ENCODE data around the gene TMEM161A.

Gene TMEM161A

DNA sequence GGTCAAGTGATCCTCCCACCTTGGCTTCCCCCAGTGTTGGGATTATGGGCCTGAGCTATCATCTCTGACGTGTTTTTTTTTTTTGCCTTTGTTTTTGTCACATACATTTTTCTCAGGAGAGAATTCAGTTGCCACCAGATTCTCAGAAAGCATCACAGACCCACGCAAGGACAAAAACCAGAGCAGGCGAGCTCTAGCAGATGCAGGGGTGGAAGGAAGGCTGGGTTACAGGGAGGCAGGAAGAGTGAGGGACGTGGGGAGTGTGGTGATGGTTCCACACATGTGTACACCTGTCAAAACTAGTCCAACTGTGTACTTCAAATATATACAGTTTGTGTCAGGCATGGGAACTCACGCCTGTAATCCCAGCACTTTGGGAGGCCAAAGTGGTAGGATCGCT lies 4.3 kb downstream of the TMEM161A start:
- TF ChIP-seq, protein P1, sequence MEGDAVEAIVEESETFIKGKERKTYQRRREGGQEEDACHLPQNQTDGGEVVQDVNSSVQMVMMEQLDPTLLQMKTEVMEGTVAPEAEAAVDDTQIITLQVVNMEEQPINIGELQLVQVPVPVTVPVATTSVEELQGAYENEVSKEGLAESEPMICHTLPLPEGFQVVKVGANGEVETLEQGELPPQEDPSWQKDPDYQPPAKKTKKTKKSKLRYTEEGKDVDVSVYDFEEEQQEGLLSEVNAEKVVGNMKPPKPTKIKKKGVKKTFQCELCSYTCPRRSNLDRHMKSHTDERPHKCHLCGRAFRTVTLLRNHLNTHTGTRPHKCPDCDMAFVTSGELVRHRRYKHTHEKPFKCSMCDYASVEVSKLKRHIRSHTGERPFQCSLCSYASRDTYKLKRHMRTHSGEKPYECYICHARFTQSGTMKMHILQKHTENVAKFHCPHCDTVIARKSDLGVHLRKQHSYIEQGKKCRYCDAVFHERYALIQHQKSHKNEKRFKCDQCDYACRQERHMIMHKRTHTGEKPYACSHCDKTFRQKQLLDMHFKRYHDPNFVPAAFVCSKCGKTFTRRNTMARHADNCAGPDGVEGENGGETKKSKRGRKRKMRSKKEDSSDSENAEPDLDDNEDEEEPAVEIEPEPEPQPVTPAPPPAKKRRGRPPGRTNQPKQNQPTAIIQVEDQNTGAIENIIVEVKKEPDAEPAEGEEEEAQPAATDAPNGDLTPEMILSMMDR (IDR thresholded peaks at IDR 0.05; ENCODE audit: low read depth, low read length, missing control alignments): no peak
- no peak for DNase-seq (ENCODE audit: low read depth)
- H3K4me3 ChIP-seq (ENCODE audit: low read depth, low read length): no peak overlapping the region

DNA sequence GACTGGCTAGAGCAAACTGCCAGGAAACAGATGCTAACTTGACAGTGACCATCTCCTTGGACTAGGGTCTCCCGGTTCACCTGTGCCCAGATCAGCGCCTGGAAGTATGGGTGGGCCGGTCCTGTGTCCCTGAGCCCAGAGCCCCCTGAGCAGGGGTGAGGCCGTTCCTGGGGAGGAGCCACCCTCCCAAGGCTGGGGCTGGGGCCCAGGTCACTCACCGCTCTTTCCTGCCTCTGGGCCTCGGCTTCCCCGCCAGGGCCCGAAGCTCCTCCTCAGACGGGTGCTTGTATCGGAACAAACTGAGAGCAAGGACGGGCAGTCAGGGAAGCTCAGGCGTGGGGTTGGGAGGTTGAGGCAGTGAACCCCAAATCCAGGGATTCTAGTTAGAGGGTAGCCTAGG lies 5.4 kb downstream of the TMEM161A start:
- TF ChIP-seq, protein P1 (IDR thresholded peaks at IDR 0.05; ENCODE audit: low read depth, low read length, missing control alignments): no peak
- no peak for DNase-seq (ENCODE audit: low read depth)
- no peak overlapping the region for H3K4me3 ChIP-seq (ENCODE audit: low read depth, low read length)

DNA sequence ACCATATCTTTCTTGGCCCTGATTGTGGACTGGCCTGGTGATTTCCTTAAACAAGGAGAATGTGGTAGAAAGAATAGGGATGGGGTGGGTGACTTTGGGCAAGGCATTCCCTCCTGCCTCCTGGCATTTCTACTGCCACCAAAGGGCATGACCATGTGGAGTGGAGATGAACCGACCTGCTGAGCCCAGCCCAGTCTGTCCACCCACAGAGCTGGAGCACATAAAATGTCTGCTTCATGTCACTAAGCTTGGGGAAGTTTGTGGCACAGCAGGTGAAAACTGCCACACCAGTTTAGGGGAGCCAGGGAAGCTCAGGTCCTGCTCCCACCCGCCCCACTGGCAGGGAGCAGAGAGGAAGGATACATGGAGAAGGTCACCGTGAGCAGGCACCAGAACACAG lies 6.3 kb downstream of the TMEM161A start:
- DNase-seq (ENCODE audit: low read depth): no peak
- TF ChIP-seq, protein P1 (IDR thresholded peaks at IDR 0.05; ENCODE audit: low read depth, low read length, missing control alignments): no peak
- H3K4me3 ChIP-seq (ENCODE audit: low read depth, low read length): no peak overlapping the region

DNA sequence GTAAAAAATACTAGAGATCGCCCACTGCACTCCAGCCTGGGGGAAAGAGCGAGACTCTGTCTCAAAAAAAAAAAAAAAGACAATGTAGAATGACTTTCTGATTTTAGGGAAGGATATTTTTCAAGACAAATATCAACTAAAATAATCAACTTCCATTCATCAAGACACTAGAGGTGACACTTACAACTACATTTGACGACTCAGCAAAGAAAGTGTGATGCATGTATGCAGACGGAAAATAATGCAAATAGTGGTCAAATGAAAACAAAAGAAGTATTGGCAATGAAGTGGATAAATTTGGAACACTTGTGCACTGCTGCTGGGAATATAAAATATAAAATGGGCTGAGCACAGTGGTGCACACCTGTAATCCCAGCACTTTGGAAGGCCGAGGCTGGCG lies 12.2 kb downstream of the TMEM161A start:
- TF ChIP-seq, protein P1 (IDR thresholded peaks at IDR 0.05; ENCODE audit: low read depth, low read length, missing control alignments): no peak
- DNase-seq (ENCODE audit: low read depth): no peak
- no peak overlapping the region for H3K4me3 ChIP-seq (ENCODE audit: low read depth, low read length)

DNA sequence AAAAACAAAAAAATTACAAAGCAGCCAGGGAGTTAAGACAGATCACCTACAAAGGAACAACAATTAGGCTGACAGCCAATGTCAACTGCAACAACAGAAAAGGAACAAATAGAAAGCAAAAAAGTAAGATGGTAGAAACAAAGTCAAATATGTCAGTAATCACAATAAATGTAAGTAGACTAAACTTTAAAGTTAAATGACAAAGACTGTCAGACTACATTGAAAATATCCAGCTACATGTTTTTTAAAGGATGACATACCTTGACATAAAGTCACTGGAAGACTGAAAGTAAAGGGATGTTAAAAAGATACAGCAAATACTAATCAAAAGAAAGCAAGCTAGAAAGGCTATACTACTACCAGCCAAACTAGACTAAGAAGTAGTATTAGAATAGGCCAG lies 14.9 kb downstream of the TMEM161A start:
- TF ChIP-seq, protein P1 (IDR thresholded peaks at IDR 0.05; ENCODE audit: low read depth, low read length, missing control alignments): no peak

DNA sequence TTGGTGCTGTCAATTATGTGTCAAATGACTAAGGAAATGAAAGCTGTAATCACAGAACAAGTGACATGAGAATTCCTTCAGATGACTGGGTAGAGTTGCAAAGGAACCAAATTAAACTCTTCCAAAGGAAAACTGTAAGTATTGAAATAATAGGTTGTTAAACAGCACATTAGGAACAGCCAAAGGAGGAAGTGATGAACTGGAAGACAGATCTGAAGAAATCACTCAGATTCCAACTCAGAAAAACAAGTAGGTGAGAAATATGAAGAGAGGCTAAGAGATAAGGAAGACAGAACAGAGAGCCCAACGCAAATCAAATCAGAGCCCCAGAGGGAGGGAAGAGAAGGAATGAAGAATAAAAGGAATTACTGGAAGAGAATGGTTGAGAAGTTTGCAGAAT lies 15.4 kb downstream of the TMEM161A start:
- TF ChIP-seq, protein P1 (IDR thresholded peaks at IDR 0.05; ENCODE audit: low read depth, low read length, missing control alignments): no peak
- DNase-seq (ENCODE audit: low read depth): no peak
- H3K4me3 ChIP-seq (ENCODE audit: low read depth, low read length): no peak overlapping the region

More for the DNA sequence above, 14.9 kb downstream of the TMEM161A start:
- no peak for DNase-seq (ENCODE audit: low read depth)
- no peak overlapping the region for H3K4me3 ChIP-seq (ENCODE audit: low read depth, low read length)

DNA sequence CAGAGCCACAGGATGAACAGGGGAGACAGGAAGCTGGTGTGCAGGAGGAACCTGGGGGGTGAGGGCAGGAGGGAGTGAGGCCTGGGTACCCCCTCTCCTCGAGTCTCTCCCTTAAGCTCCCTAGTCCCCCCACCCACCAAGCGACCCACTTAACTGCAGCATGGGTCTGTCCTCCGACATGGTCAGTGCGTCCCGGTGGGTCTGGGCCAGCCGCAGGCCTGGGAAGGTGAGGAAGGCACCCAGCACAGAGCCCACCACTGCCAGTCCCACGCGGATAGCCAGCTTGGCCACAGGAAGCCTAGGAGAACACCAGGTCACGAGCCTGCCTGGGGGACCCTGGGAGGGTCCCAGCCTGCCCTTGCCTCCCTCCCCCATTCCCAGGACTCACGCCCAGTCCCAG lies 16.9 kb downstream of the TMEM161A start:
- H3K4me3 ChIP-seq (ENCODE audit: low read depth, low read length): no peak overlapping the region
- no peak for DNase-seq (ENCODE audit: low read depth)

More for the DNA sequence above, 16.9 kb downstream of the TMEM161A start:
- TF ChIP-seq, protein P1 (IDR thresholded peaks at IDR 0.05; ENCODE audit: low read depth, low read length, missing control alignments): no peak

All from GM12864 (cell line).